H1 (cell line): ENCODE measurements around the gene FAT2. TPM values are rescaled to one million over a fixed set of nuclear protein-coding genes. Genes with fewer than 3 reads are reported as not detected.

ENCODE experiments used
- CTCF ChIA-PET: fragments of 300-600 bp; sonication (Branson Sonifier 250); formaldehyde crosslinking; loops from one replicate; lab custom pipeline; 2021; ENCODE audit not compliant: partially characterized antibody; lab: Charles Lee
- POLR2A ChIA-PET: fragments of 300-600 bp; sonication (Branson Sonifier 250); formaldehyde crosslinking; loops from one replicate; lab custom pipeline; 2021; ENCODE audit warnings: inconsistent platforms; ENCODE audit not compliant: partially characterized antibody; lab: Charles Lee
- DNase-seq, 2 experiments: peaks; one replicate each; pipeline versions ENCODE4 v3.0.0 to v3.0.0-alpha.2; 2010 to 2022; ENCODE audit warnings: low spot score in 2 of 2, low read depth in 1 of 2, mixed read lengths in 1 of 2
- FAIRE-seq: peaks from 2 replicates; lab custom pipeline; 2011; peaks lifted over from hg19 to GRCh38; lab: Jason Lieb, UNC
- H2AFZ ChIP-seq: 2 replicates; pipeline ENCODE4 v1.8.1; 2012; ENCODE audit warnings: low read length, inconsistent platforms
- H2AK5ac ChIP-seq: 2 replicates; pipeline ENCODE4 v1.6.1; 2013; ENCODE audit warnings: low read depth, low read length
- H2BK120ac ChIP-seq: replicated peaks from 2 replicates; pipeline ENCODE3; 2013; ENCODE audit warnings: low read depth, low read length, inconsistent platforms
- H2BK12ac ChIP-seq: 2 replicates; pipeline ENCODE4 v1.6.1; 2013; ENCODE audit warnings: low read depth, low read length
- H2BK15ac ChIP-seq: 2 replicates; pipeline ENCODE4 v1.6.1; 2013; ENCODE audit warnings: low read length
- H2BK20ac ChIP-seq: 2 replicates; pipeline ENCODE4 v1.6.1; 2013; ENCODE audit warnings: low read length
- H2BK5ac ChIP-seq: 2 replicates; pipeline ENCODE4 v1.6.1; 2013; ENCODE audit warnings: low read depth, low read length
- H3K14ac ChIP-seq: 2 replicates; pipeline ENCODE4 v1.6.1; 2013; ENCODE audit warnings: inconsistent platforms; ENCODE audit not compliant: insufficient read length
- H3K18ac ChIP-seq: 2 replicates; pipeline ENCODE4 v1.6.1; 2013; ENCODE audit warnings: low read length; ENCODE audit errors: extremely low read depth
- H3K23ac ChIP-seq: 2 replicates; pipeline ENCODE4 v1.6.1; 2013; ENCODE audit warnings: inconsistent platforms; ENCODE audit not compliant: insufficient read length
- H3K23me2 ChIP-seq: 2 replicates; pipeline ENCODE4 v1.6.1; 2013; ENCODE audit warnings: low read depth, low read length
- H3K27ac ChIP-seq: 2 replicates; pipeline ENCODE4 v1.6.1; 2011; ENCODE audit warnings: low read depth, low read length, inconsistent platforms
- H3K27me3 ChIP-seq, 4 experiments: replicated peaks in 1 of 4; 1 replicate in 1 of 4; 2 replicates in 3 of 4; pipeline versions ENCODE4 v1.6.1 to v1.8.1; 2011 to 2013; ENCODE audit warnings: low read length in 3 of 4, mild to moderate bottlenecking in 3 of 4, inconsistent platforms in 2 of 4, mixed read lengths in 2 of 4, moderate library complexity in 1 of 4; ENCODE audit not compliant: control insufficient read depth in 3 of 4, insufficient read depth in 3 of 4; ENCODE audit errors: extremely low read depth in 1 of 4
- H3K36me3 ChIP-seq, 4 experiments: 2 replicates each; pipeline versions ENCODE4 v1.6.1 to v1.8.1; 2011 to 2013; ENCODE audit warnings: mild to moderate bottlenecking in 4 of 4, low read length in 3 of 4, moderate library complexity in 2 of 4, control low read depth in 1 of 4, inconsistent platforms in 1 of 4; ENCODE audit not compliant: insufficient read depth in 4 of 4, control insufficient read depth in 2 of 4
- H3K4ac ChIP-seq: replicated peaks from 2 replicates; pipeline ENCODE3; 2013; ENCODE audit warnings: low read length, low read depth, mixed read lengths, inconsistent platforms; ENCODE audit not compliant: insufficient read length
- H3K4me1 ChIP-seq, 4 experiments: replicated peaks in 1 of 4; 1 replicate in 1 of 4; 2 replicates in 3 of 4; pipeline versions ENCODE4 v1.6.1 to v1.8.1; 2011 to 2013; ENCODE audit warnings: low read length in 3 of 4, inconsistent platforms in 2 of 4, mixed read lengths in 1 of 4; ENCODE audit not compliant: insufficient read depth in 4 of 4, control insufficient read depth in 3 of 4
- H3K4me2 ChIP-seq, 2 experiments: 2 replicates each; pipeline versions ENCODE4 v1.6.1 to v1.8.1; 2011 to 2013; ENCODE audit warnings: low read depth in 2 of 2, low read length in 2 of 2, control low read depth in 1 of 2, inconsistent platforms in 1 of 2, mild to moderate bottlenecking in 1 of 2; ENCODE audit not compliant: insufficient read depth in 1 of 2
- H3K4me3 ChIP-seq, 4 experiments: fragments of 200-600, 300-600 bp in 1 of 4; sonication (generic), shearing (Covaris generic), sonication (Bioruptor Twin) in 1 of 4; 2 replicates each; pipeline versions ENCODE4 v1.5.1 to v1.8.1; 2011 to 2016; ENCODE audit warnings: low read length in 4 of 4, low read depth in 3 of 4, control low read depth in 2 of 4, inconsistent platforms in 2 of 4, mild to moderate bottlenecking in 2 of 4, mixed read lengths in 1 of 4, moderate library complexity in 1 of 4; ENCODE audit not compliant: insufficient read depth in 2 of 4; ENCODE audit errors: extremely low read depth in 1 of 4
- H3K56ac ChIP-seq: replicated peaks from 2 replicates; pipeline ENCODE3; 2013; ENCODE audit warnings: low read depth, mild to moderate bottlenecking, mixed read lengths, low read length, inconsistent platforms; ENCODE audit not compliant: insufficient read length
- H3K79me1 ChIP-seq: 2 replicates; pipeline ENCODE4 v1.6.1; 2013; ENCODE audit warnings: low read depth, low read length, control low read depth
- H3K79me2 ChIP-seq, 2 experiments: 2 replicates each; pipeline versions ENCODE4 v1.6.1 to v1.8.1; 2012 to 2013; ENCODE audit warnings: low read length in 2 of 2, mild to moderate bottlenecking in 2 of 2, inconsistent platforms in 1 of 2; ENCODE audit not compliant: insufficient read depth in 2 of 2, control insufficient read depth in 1 of 2
- H3K9ac ChIP-seq, 4 experiments: replicated peaks in 1 of 4; 1 replicate in 1 of 4; 2 replicates in 3 of 4; pipeline versions ENCODE4 v1.6.1 to v1.8.1; 2011 to 2013; ENCODE audit warnings: low read depth in 3 of 4, low read length in 3 of 4, control low read depth in 2 of 4, mild to moderate bottlenecking in 2 of 4, moderate library complexity in 2 of 4, inconsistent platforms in 1 of 4; ENCODE audit errors: extremely low read depth in 1 of 4
- H3K9me3 ChIP-seq, 2 experiments: 2 replicates each; pipeline versions ENCODE4 v1.6.1 to v1.8.1; 2012 to 2013; ENCODE audit warnings: mild to moderate bottlenecking in 2 of 2, moderate library complexity in 2 of 2, control low read depth in 1 of 2, inconsistent platforms in 1 of 2, low read depth in 1 of 2, low read length in 1 of 2, mixed read lengths in 1 of 2; ENCODE audit not compliant: insufficient read depth in 2 of 2
- H4K20me1 ChIP-seq, 2 experiments: replicated peaks in 1 of 2; 2 replicates each; pipeline versions ENCODE3 to v1.8.1; 2011 to 2013; ENCODE audit warnings: inconsistent platforms in 2 of 2, low read length in 2 of 2, mild to moderate bottlenecking in 1 of 2; ENCODE audit not compliant: insufficient read depth in 2 of 2, control insufficient read depth in 1 of 2
- H4K5ac ChIP-seq: 2 replicates; pipeline ENCODE4 v1.6.1; 2013; ENCODE audit warnings: low read length, low read depth, mixed read lengths, inconsistent platforms; ENCODE audit not compliant: insufficient read length
- H4K8ac ChIP-seq: 2 replicates; pipeline ENCODE4 v1.8.0; 2013; ENCODE audit warnings: mild to moderate bottlenecking, moderate library complexity, low read length, inconsistent platforms; ENCODE audit not compliant: insufficient read depth; ENCODE audit errors: extremely low read depth
- H4K91ac ChIP-seq: replicated peaks from 2 replicates; pipeline ENCODE3; 2013; ENCODE audit warnings: low read length, mixed read lengths, inconsistent platforms; ENCODE audit not compliant: insufficient read length
- BACH1 ChIP-seq: IDR thresholded peaks from 2 replicates; pipeline ENCODE4 v1.6.1; 2012; ENCODE audit warnings: low read length, improper control_type of control experiment
- E2F6 ChIP-seq: IDR thresholded peaks from 2 replicates; pipeline ENCODE4 v1.6.1; 2012; ENCODE audit warnings: inconsistent platforms
- EP300 ChIP-seq, 2 experiments: IDR thresholded peaks; 1 replicate in 1 of 2; 2 replicates in 1 of 2; pipeline ENCODE4 v1.6.1; 2011 to 2012; ENCODE audit warnings: low read depth in 2 of 2, low read length in 2 of 2, mild to moderate bottlenecking in 2 of 2, borderline replicate concordance in 1 of 2, inconsistent platforms in 1 of 2, moderate library complexity in 1 of 2
- EZH2 ChIP-seq: fragments of 200-600 bp; sonication (generic); IDR thresholded peaks from 2 replicates; pipeline ENCODE4 v1.7.1; 2012; ENCODE audit warnings: low read depth, mild to moderate bottlenecking, moderate library complexity, low read length, inconsistent platforms; ENCODE audit not compliant: severe bottlenecking
- KDM4A ChIP-seq: IDR thresholded peaks from one replicate; pipeline ENCODE4 v1.7.1; 2012; ENCODE audit warnings: low read depth, mild to moderate bottlenecking, moderate library complexity, low read length, inconsistent platforms; ENCODE audit not compliant: severe bottlenecking
- RFX5 ChIP-seq: IDR thresholded peaks from 2 replicates; pipeline ENCODE4 v1.6.1; 2011; ENCODE audit warnings: low read depth, low read length, improper control_type of control experiment, borderline replicate concordance
- SIRT6 ChIP-seq: IDR thresholded peaks from one replicate; pipeline ENCODE4 v1.7.1; 2012; ENCODE audit warnings: low read length, inconsistent platforms
- SUZ12 ChIP-seq: fragments of 200-600 bp; sonication (generic); IDR thresholded peaks from 2 replicates; pipeline ENCODE4 v1.6.1; 2012; ENCODE audit warnings: mild to moderate bottlenecking, inconsistent platforms, low read length, moderate library complexity, mixed read lengths
- TAF1 ChIP-seq: IDR thresholded peaks from 2 replicates; pipeline ENCODE4 v1.6.1; 2011; ENCODE audit warnings: mild to moderate bottlenecking, low read depth, low read length
- ZNF274 ChIP-seq: IDR thresholded peaks from 2 replicates; pipeline ENCODE4 v1.7.0; 2012; ENCODE audit warnings: low read length, borderline replicate concordance; ENCODE audit errors: extremely low read depth
- WGBS, 2 experiments: shearing (Covaris generic) in 1 of 2; methylation state at CpG; one replicate each; pipeline versions ENCODE4 v1.1.6 to v1.1.7; 2013 to 2015; ENCODE audit warnings: low lambda C conversion rate in 2 of 2, mixed read lengths in 2 of 2, inconsistent platforms in 1 of 2, low coverage in 1 of 2, missing lambda C conversion rate in 1 of 2; ENCODE audit not compliant: insufficient replicate concordance in 2 of 2, insufficient coverage in 1 of 2, insufficient read length in 1 of 2; ENCODE audit errors: extremely low coverage in 1 of 2, missing lambda C conversion rate in 1 of 2; 5-methylcytosine and 5-hydroxymethylcytosine counted together
- polyA plus RNA-seq, 7 experiments: library from polyadenylated mRNA; depleted of rRNA in 3 of 7; stranded (reverse) in 5 of 7; unstranded in 2 of 7; fragments of >200 nt in 5 of 7; fragments of 200-250 nt in 2 of 7; gene quantifications; 1 replicate in 5 of 7; 2 replicates in 1 of 7; 4 replicates in 1 of 7; pipeline versions ENCODE4 v1.2.1 to v1.2.3, GENCODE V29; 2011 to 2013; ENCODE audit warnings: missing spikeins in 2 of 7, mixed read lengths in 2 of 7
- total RNA-seq: library from RNA; stranded (reverse); fragmentation: NEBNext Ultra II Directional; extraction: Animal tissue kit (Norgen Biotek cat#: 25700); gene quantifications from 2 replicates; pipeline ENCODE4 v1.2.1, GENCODE V29; 2021

FAT2 gene
- total and polyA plus RNA-seq, 2 of the 8 experiments (the other 6 are each of a cell fraction or from before 2014, with no cell fraction given): 0.12 to 0.30 TPM

GRCh38 chr5:151605559-151605958, 14.4 kb upstream of the FAT2 start:
- Histone ChIP-seq H2AFZ (no peak overlapping the region), H3K79me1 (no peaks in the 10 kb centered on the region), H3K23me2 (no peaks in the 10 kb centered on the region), H3K79me2 (no peaks in the 10 kb centered on the region), H3K36me3 (no peaks in the 10 kb centered on the region), H3K56ac (no peak overlapping the region), H3K9me3 (no peaks in the 10 kb centered on the region), H3K4me2 (no peak overlapping the region), H3K27ac (no peak overlapping the region), H2BK20ac (no peak overlapping the region), H2AK5ac (no peak overlapping the region), H3K4ac (no peak overlapping the region), H3K18ac (no peak overlapping the region), H2BK15ac (no peak overlapping the region), H4K8ac (no peak overlapping the region), H3K9ac (no peak overlapping the region), H4K5ac (no peak overlapping the region), H3K4me3 (no peak overlapping the region), H3K23ac (no peak overlapping the region), H4K20me1 (no peaks in the 10 kb centered on the region), H2BK5ac (no peak overlapping the region), H2BK120ac (no peak overlapping the region), H2BK12ac (no peak overlapping the region), H4K91ac (no peak overlapping the region), H3K27me3 (no peaks in the 10 kb centered on the region; a peak in 1 of 7 replicates), H3K4me1 (no peaks in the 10 kb centered on the region; a peak in 1 of 7 replicates), H3K14ac (no peak overlapping the region)
- DNase-seq (no peak), FAIRE-seq (no peak)
- POLR2A ChIA-PET: no interaction called here
- 83% methylated on average over 3 of the region's 3 CpGs; no CpG with 5 or more reads in 1 of the 2 experiments for WGBS, 2 experiments
- CTCF ChIA-PET: interaction anchor here (0.6 to 0.9 kb wide), 2 partner anchors 82 to 85 kb away, joined by 3 read pairs; no protein-coding TSS in a partner anchor
- TF ChIP-seq KDM4A (no peak), EZH2 (no peak), TAF1 (no peak), BACH1 (no peak), RFX5 (no peak), SIRT6 (no peak), ZNF274 (no peak), SUZ12 (no peak), E2F6 (no peak), EP300 (IDR thresholded peaks at IDR 0.05; ENCODE audit: borderline replicate concordance in 1 of 2, low read depth in 2 of 2, low read length in 2 of 2) (no peak)
